Measurements from ENCODE around the gene ACSL3.

The ACSL3 gene

DNA sequence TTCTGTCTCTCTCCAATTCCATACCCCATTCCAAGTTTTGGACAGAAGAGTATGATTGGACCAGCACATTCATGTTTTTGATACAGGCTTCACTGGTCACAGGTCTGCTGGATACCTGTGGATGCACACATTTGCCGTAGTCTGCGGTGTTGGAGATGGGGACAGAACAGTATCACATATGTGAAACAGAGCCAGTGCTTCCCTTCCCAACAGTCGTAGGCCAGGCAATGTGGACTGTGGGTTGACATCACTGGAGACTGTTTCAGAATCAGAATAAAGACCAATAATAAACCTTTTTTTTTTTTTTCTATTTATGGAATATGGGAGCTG lies 18.7 kb downstream of the ACSL3 start:
- Histone ChIP-seq H2AFZ (ENCODE audit: low read length) (no peak overlapping the region), H3K9me3 (replicated peaks; ENCODE audit: insufficient read depth, low read length) (no peaks in the 10 kb centered on the region), H3F3A (ENCODE audit: insufficient read depth, low read length) (no peaks in the 10 kb centered on the region), H3K27ac (ENCODE audit: low read length) (no peak overlapping the region), H4K20me1 (ENCODE audit: insufficient read depth, low read length) (peaks cover 11% of the 10 kb centered on the region; the same call in 1 of the 2 replicates), H3K4me3 (ENCODE audit: low read length) (no peak overlapping the region), H3K4me1 (ENCODE audit: low read length) (no peaks in the 10 kb centered on the region), H3K27me3 (replicated peaks; ENCODE audit: insufficient read depth, low read length) (no peaks in the 10 kb centered on the region), H3K4me2 (ENCODE audit: low read depth, low read length) (no peak overlapping the region), H3K9me2 (replicated peaks; ENCODE audit: insufficient read depth, low read length) (no peaks in the 10 kb centered on the region), H3K9ac (ENCODE audit: low read length) (no peak overlapping the region), H3K79me2 (ENCODE audit: low read length) (peaks cover 96% of the 10 kb centered on the region), H3K36me3 (replicated peaks; ENCODE audit: insufficient read depth, low read length) (no peaks in the 10 kb centered on the region)
- no peak for DNase-seq
- no peak for TF ChIP-seq EZH2phosphoT487 (IDR thresholded peaks at IDR 0.05; ENCODE audit: low read length)

DNA sequence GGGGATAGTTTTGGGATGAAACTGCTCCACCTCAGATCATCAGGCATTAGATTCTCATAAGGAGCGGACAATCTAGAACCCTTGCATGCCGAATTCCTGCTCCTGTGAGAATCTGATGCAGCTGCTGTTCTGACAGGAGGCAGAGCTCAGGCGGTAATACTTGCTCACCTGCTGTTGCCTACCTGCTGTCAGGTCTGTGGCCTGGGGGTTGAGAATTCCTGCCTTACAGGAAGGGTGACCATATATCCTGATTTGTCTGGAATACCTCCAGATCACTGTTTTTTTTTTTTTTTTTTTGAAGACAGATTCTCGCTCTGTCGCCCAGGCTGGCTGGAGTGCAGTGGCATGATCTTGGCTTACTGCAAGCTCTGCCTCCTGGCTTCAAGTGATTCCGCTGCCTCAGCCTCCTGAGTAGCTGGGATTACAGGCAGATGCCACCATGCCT lies 21.7 kb downstream of the ACSL3 start:
- no peak for TF ChIP-seq EZH2 (optimal IDR thresholded peaks at IDR 0.05; ENCODE audit: low read depth, low read length)
- no peak for TF ChIP-seq CTCF (IDR thresholded peaks at IDR 0.05; ENCODE audit: low read length)
- TF ChIP-seq EZH2phosphoT487 (IDR thresholded peaks at IDR 0.05; ENCODE audit: low read length) = no peak
- no peaks in the 10 kb centered on the region for H3K4me1 ChIP-seq (ENCODE audit: low read length)
- H2AFZ ChIP-seq (ENCODE audit: low read length) = no peak overlapping the region
- no peak overlapping the region for H3K4me3 ChIP-seq (ENCODE audit: low read length)
- peaks cover 10% of the 10 kb centered on the region; the same call in 1 of the 2 replicates for H4K20me1 ChIP-seq (ENCODE audit: insufficient read depth, low read length)
- H3F3A ChIP-seq (ENCODE audit: insufficient read depth, low read length) = no peaks in the 10 kb centered on the region
- H3K4me2 ChIP-seq (ENCODE audit: low read depth, low read length) = no peak overlapping the region
- H3K9ac ChIP-seq (ENCODE audit: low read length) = no peak overlapping the region
- H3K27me3 ChIP-seq (replicated peaks; ENCODE audit: insufficient read depth, low read length) = no peaks in the 10 kb centered on the region
- DNase-seq = no peak
- peaks cover 90% of the 10 kb centered on the region for H3K79me2 ChIP-seq (ENCODE audit: low read length)
- no peaks in the 10 kb centered on the region for H3K9me3 ChIP-seq (replicated peaks; ENCODE audit: insufficient read depth, low read length)
- H3K9me2 ChIP-seq (replicated peaks; ENCODE audit: insufficient read depth, low read length) = no peaks in the 10 kb centered on the region
- no peak overlapping the region for H3K27ac ChIP-seq (ENCODE audit: low read length)
- H3K36me3 ChIP-seq (replicated peaks; ENCODE audit: insufficient read depth, low read length) = no peaks in the 10 kb centered on the region

DNA sequence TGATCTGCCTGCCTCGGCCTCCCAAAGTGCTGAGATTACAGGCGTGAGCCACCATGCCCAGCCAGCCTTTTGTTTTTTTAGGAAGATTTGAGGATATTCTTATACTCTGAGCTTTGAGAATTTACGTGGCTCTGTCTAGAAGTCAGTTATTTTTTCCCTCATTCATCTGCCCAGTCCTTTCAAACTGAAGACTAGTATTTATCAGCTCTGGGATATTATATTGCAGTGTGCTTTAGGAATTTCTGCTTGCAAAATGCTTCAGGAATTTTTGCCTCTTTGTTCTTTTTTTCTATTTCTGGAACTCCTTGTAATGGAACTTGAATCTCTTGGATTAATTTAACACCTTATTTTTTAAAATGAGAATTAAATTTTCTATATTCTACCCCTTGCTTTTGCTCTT lies 22.6 kb downstream of the ACSL3 start:
- TF ChIP-seq EZH2phosphoT487 (IDR thresholded peaks at IDR 0.05; ENCODE audit: low read length) (no peak), EZH2 (optimal IDR thresholded peaks at IDR 0.05; ENCODE audit: low read depth, low read length) (no peak), CTCF (IDR thresholded peaks at IDR 0.05; ENCODE audit: low read length) (no peak)
- no peaks in the 10 kb centered on the region for H3K4me1 ChIP-seq (ENCODE audit: low read length)
- H3K27ac ChIP-seq (ENCODE audit: low read length) = no peak overlapping the region
- no peaks in the 10 kb centered on the region for H3F3A ChIP-seq (ENCODE audit: insufficient read depth, low read length)
- DNase-seq = no peak
- no peak overlapping the region for H3K4me2 ChIP-seq (ENCODE audit: low read depth, low read length)
- H3K4me3 ChIP-seq (ENCODE audit: low read length) = no peak overlapping the region
- peaks cover 84% of the 10 kb centered on the region for H3K79me2 ChIP-seq (ENCODE audit: low read length)
- H2AFZ ChIP-seq (ENCODE audit: low read length) = no peak overlapping the region
- no peaks in the 10 kb centered on the region for H3K9me2 ChIP-seq (replicated peaks; ENCODE audit: insufficient read depth, low read length)
- H3K9me3 ChIP-seq (replicated peaks; ENCODE audit: insufficient read depth, low read length) = no peaks in the 10 kb centered on the region
- no peak overlapping the region for H3K9ac ChIP-seq (ENCODE audit: low read length)
- H3K27me3 ChIP-seq (replicated peaks; ENCODE audit: insufficient read depth, low read length) = no peaks in the 10 kb centered on the region
- no peaks in the 10 kb centered on the region for H3K36me3 ChIP-seq (replicated peaks; ENCODE audit: insufficient read depth, low read length)
- peaks cover 6% of the 10 kb centered on the region; the same call in 1 of the 2 replicates for H4K20me1 ChIP-seq (ENCODE audit: insufficient read depth, low read length)

GRCh38 chr2:222884114-222884771 lies 23.4 kb downstream of the ACSL3 start:
- Histone ChIP-seq H2AFZ (ENCODE audit: low read length) (no peak overlapping the region), H3K9me2 (replicated peaks; ENCODE audit: insufficient read depth, low read length) (no peaks in the 10 kb centered on the region), H3K27ac (ENCODE audit: low read length) (no peak overlapping the region), H3K79me2 (ENCODE audit: low read length) (peaks cover 76% of the 10 kb centered on the region), H3K27me3 (replicated peaks; ENCODE audit: insufficient read depth, low read length) (no peaks in the 10 kb centered on the region), H3K4me1 (ENCODE audit: low read length) (no peaks in the 10 kb centered on the region), H4K20me1 (ENCODE audit: insufficient read depth, low read length) (peaks cover 6% of the 10 kb centered on the region; the same call in 1 of the 2 replicates), H3K9ac (ENCODE audit: low read length) (no peak overlapping the region), H3K4me2 (ENCODE audit: low read depth, low read length) (no peak overlapping the region), H3F3A (ENCODE audit: insufficient read depth, low read length) (no peaks in the 10 kb centered on the region), H3K4me3 (ENCODE audit: low read length) (no peak overlapping the region), H3K9me3 (replicated peaks; ENCODE audit: insufficient read depth, low read length) (no peaks in the 10 kb centered on the region), H3K36me3 (replicated peaks; ENCODE audit: insufficient read depth, low read length) (no peaks in the 10 kb centered on the region)
- DNase-seq = no peak
- TF ChIP-seq CTCF (IDR thresholded peaks at IDR 0.05; ENCODE audit: low read length) (no peak), EZH2phosphoT487 (IDR thresholded peaks at IDR 0.05; ENCODE audit: low read length) (no peak), EZH2 (optimal IDR thresholded peaks at IDR 0.05; ENCODE audit: low read depth, low read length) (no peak)

Measured in MM.1S (cell line).